Osteocyte (in vitro differentiated cells): Measurements from ENCODE around the gene RNF213. TPM values are rescaled to one million over a fixed set of nuclear protein-coding genes. Genes with fewer than 3 reads are reported as not detected.
A peak's percentile ranks its signal among the peaks of the same experiment; 100 is the strongest.

Experiments used
- DNase-seq: peaks from one replicate; pipeline ENCODE4 v3.0.0; 2021; ENCODE audit warnings: mixed read lengths; ENCODE audit not compliant: unreplicated experiment; ENCODE audit errors: extremely low spot score
- H3K27ac Mint-ChIP-seq: one replicate; pipeline ENCODE4 v1.8.0; 2021; ENCODE audit warnings: mild to moderate bottlenecking, mixed read lengths; ENCODE audit not compliant: unreplicated experiment
- H3K27me3 Mint-ChIP-seq: one replicate; pipeline ENCODE4 v1.8.0; 2021; ENCODE audit warnings: mixed read lengths; ENCODE audit not compliant: unreplicated experiment
- H3K36me3 Mint-ChIP-seq: one replicate; pipeline ENCODE4 v1.8.0; 2021; ENCODE audit warnings: mixed read lengths; ENCODE audit not compliant: unreplicated experiment
- H3K4me1 Mint-ChIP-seq: one replicate; pipeline ENCODE4 v1.8.0; 2021; ENCODE audit warnings: mixed read lengths; ENCODE audit not compliant: unreplicated experiment
- H3K4me3 Mint-ChIP-seq: one replicate; pipeline ENCODE4 v1.8.0; 2021; ENCODE audit warnings: mild to moderate bottlenecking, moderate library complexity, mixed read lengths; ENCODE audit not compliant: unreplicated experiment
- H3K9me3 Mint-ChIP-seq: one replicate; pipeline ENCODE4 v1.8.0; 2021; ENCODE audit warnings: mixed read lengths; ENCODE audit not compliant: unreplicated experiment
- CTCF ChIP-seq: fragments of 200-600 bp; sonication (generic); IDR thresholded peaks from 2 replicates; pipeline ENCODE4 v1.5.0; 2021; ENCODE audit warnings: antibody characterized with exemption, mild to moderate bottlenecking, moderate library complexity
- total RNA-seq: library from RNA; stranded (reverse); gene quantifications from 2 replicates; pipeline ENCODE4 v1.2.1, GENCODE V29; 2021

RNF213 gene
- total RNA-seq, 1 donor from 2014 or later = 106 TPM

- H3K4me3 Mint-ChIP-seq = no peak overlapping the region
- TF ChIP-seq CTCF = no peak
- H3K27ac Mint-ChIP-seq = no peak overlapping the region
- peaks cover 73% of the 10 kb centered on the region for H3K36me3 Mint-ChIP-seq
- no peaks in the 10 kb centered on the region for H3K4me1 Mint-ChIP-seq
- H3K27me3 Mint-ChIP-seq = no peaks in the 10 kb centered on the region
- no peaks in the 10 kb centered on the region for H3K9me3 Mint-ChIP-seq
- no peak for DNase-seq
Measured at GRCh38 chr17:80363120-80363515, 102.5 kb downstream of the RNF213 start.

GRCh38 chr17:80363518-80364090, 103.0 kb downstream of the RNF213 start:
- Mint-ChIP-seq H3K9me3 (no peaks in the 10 kb centered on the region), H3K4me3 (no peak overlapping the region), H3K4me1 (no peaks in the 10 kb centered on the region), H3K27ac (no peak overlapping the region), H3K27me3 (no peaks in the 10 kb centered on the region), H3K36me3 (peaks cover 72% of the 10 kb centered on the region)
- no peak for DNase-seq
- no peak for TF ChIP-seq CTCF

- Mint-ChIP-seq H3K27me3 (no peaks in the 10 kb centered on the region), H3K4me3 (no peak overlapping the region), H3K36me3 (peaks cover 70% of the 10 kb centered on the region), H3K9me3 (no peaks in the 10 kb centered on the region), H3K4me1 (no peaks in the 10 kb centered on the region), H3K27ac (no peak overlapping the region)
- DNase-seq = no peak
- peak; percentile 44 for TF ChIP-seq CTCF
Measured at GRCh38 chr17:80364091-80364691, 103.5 kb downstream of the RNF213 start.

GRCh38 chr17:80365001-80365965, 104.6 kb downstream of the RNF213 start:
- Mint-ChIP-seq H3K4me1 (no peaks in the 10 kb centered on the region), H3K36me3 (peaks cover 68% of the 10 kb centered on the region), H3K9me3 (no peaks in the 10 kb centered on the region), H3K4me3 (no peak overlapping the region), H3K27me3 (no peaks in the 10 kb centered on the region), H3K27ac (no peak overlapping the region)
- TF ChIP-seq CTCF = no peak
- DNase-seq = no peak

- H3K4me3 Mint-ChIP-seq = no peak overlapping the region
- no peak overlapping the region for H3K27ac Mint-ChIP-seq
- no peak for TF ChIP-seq CTCF
- no peak for DNase-seq
- no peaks in the 10 kb centered on the region for H3K27me3 Mint-ChIP-seq
- H3K9me3 Mint-ChIP-seq = no peaks in the 10 kb centered on the region
- no peaks in the 10 kb centered on the region for H3K4me1 Mint-ChIP-seq
- H3K36me3 Mint-ChIP-seq = peaks cover 66% of the 10 kb centered on the region
Measured at GRCh38 chr17:80365983-80366382, 105.3 kb downstream of the RNF213 start.
